ENCODE data around the gene FBXO7. TPM values are rescaled to one million over a fixed set of nuclear protein-coding genes. Genes with fewer than 3 reads are reported as not detected.

Gene FBXO7
- total and polyA plus RNA-seq, 2 of the 4 experiments (the other 2 are of a cell fraction) = 71.5 TPM

GRCh38 chr22:32533265-32534111 lies 58.9 kb downstream of the FBXO7 start:
- in situ Hi-C loops (cut with MboI; ENCODE audit: low sequenced_read_pairs) = no loop called here
- peak; percentile 34; the same call in 1 of the 2 replicates for TF ChIP-seq CEBPB (IDR thresholded peaks at IDR 0.05; ENCODE audit: low read depth, low read length)
- TF ChIP-seq ELK1 (IDR thresholded peaks at IDR 0.05; ENCODE audit: borderline replicate concordance, low read depth, low read length) = no peak
- Histone ChIP-seq H3K79me1 (ENCODE audit: low read depth in 1 of 2, low read length in 2 of 2) (0 out of 4 replicates have a peak, but pooled peaks cover 0 to 5% of the 10 kb centered on the region in 2 experiments), H3K27me3 (ENCODE audit: control insufficient read depth, insufficient read depth, low read length) (no peaks in the 10 kb centered on the region), H2BK20ac (ENCODE audit: low read depth, low read length) (peak overlapping the region; percentile 92), H2BK120ac (ENCODE audit: low read depth, low read length) (peak overlapping the region; percentile 94), H3K4me3 (ENCODE audit: insufficient read depth, low read depth, low read length) (no peak overlapping the region), H3K9me1 (ENCODE audit: insufficient read depth, low read length) (peaks cover 14% of the 10 kb centered on the region), H3K18ac (ENCODE audit: low read depth, low read length) (peak overlapping the region; percentile 59), H2BK5ac (ENCODE audit: low read depth, low read length, poor library complexity, severe bottlenecking) (peak overlapping the region; percentile 17), H3K4ac (ENCODE audit: low read depth, low read length) (peak overlapping the region; percentile 92), H3K9ac (ENCODE audit: low read depth, low read length) (no peak overlapping the region), H3K56ac (ENCODE audit: extremely low read depth, insufficient read depth, low read length) (no peak overlapping the region), H3K4me2 (ENCODE audit: low read depth, low read length) (no peak overlapping the region), H3K23ac (ENCODE audit: low read depth, low read length) (peak overlapping the region; percentile 79; the same call in 1 of the 2 replicates), H4K8ac (ENCODE audit: low read depth in 2 of 2, low read length in 2 of 2) (peak overlapping the region; percentile 43 to 88; a peak in 3 of 4 replicates), H3K14ac (replicated peaks; ENCODE audit: low read depth, low read length) (peak overlapping the region; percentile 87), H4K5ac (ENCODE audit: low read depth, low read length) (peak overlapping the region; percentile 84), H2BK15ac (ENCODE audit: low read depth, low read length) (peak overlapping the region; percentile 53), H3K36me3 (ENCODE audit: control insufficient read depth, insufficient read depth, low read length) (no peaks in the 10 kb centered on the region), H2AK5ac (ENCODE audit: low read depth, low read length) (peak overlapping the region; percentile 90), H3K27ac (ENCODE audit: insufficient read depth, low read length) (peak overlapping the region; percentile 26; the same call in 1 of the 2 replicates), H4K20me1 (ENCODE audit: insufficient read depth, low read length) (no peaks in the 10 kb centered on the region), H3K4me1 (ENCODE audit: control insufficient read depth, insufficient read depth, low read length) (peaks cover 25% of the 10 kb centered on the region), H3K9me3 (ENCODE audit: control insufficient read depth, insufficient read depth, low read length) (peaks cover 3% of the 10 kb centered on the region; the same call in 1 of the 2 replicates), H2AK9ac (replicated peaks; ENCODE audit: low read depth, low read length, poor library complexity) (peak overlapping the region; percentile 93), H2AFZ (replicated peaks; ENCODE audit: low read length, poor library complexity) (peak overlapping the region; percentile 83), H4K91ac (ENCODE audit: insufficient read depth, low read depth, low read length) (peak overlapping the region; percentile 89)
- WGBS, 2 experiments (ENCODE audit: extremely low coverage in 2 of 2, insufficient read length in 1 of 2) = 88% methylated on average over 10 of the region's 15 CpGs; no CpG with 5 or more reads in 1 of the 2 experiments
- POLR2A ChIA-PET (ENCODE audit: unreplicated experiment) = interaction anchor here (1.8 kb wide), 1 partner anchor 10 kb away, joined by 5 read pairs; no protein-coding TSS in a partner anchor
- DNase-seq (peak; percentile 54), ATAC-seq (ENCODE audit: low read depth) (no peak)
- BruUV-seq (replicated peaks) = no TSS peak
- intact Hi-C loops (cut with micrococcal nuclease) = loop anchor here (2.0 kb wide), 1 partner anchor 89 kb away; no protein-coding TSS in a partner anchor
- dilution Hi-C loops (cut with HindIII; ENCODE audit: low sequenced_read_pairs, unreplicated experiment) = no loop called here
- CTCF ChIA-PET = no interaction called here
